OCI-LY1 (cell line): ENCODE data around the gene CETP.

Source experiments
- CTCF ChIP-seq: fragments of 200-600 bp; sonication (generic), shearing (Covaris generic); IDR thresholded peaks from 2 replicates; pipeline ENCODE4 v1.5.1; 2017; ENCODE audit warnings: mild to moderate bottlenecking, antibody characterized with exemption, low read length, moderate library complexity, mixed read lengths
- EZH2 ChIP-seq: fragments of 200-600 bp; sonication (generic), shearing (Covaris generic); IDR thresholded peaks from 2 replicates; pipeline ENCODE4 v1.8.0; 2017; ENCODE audit warnings: borderline replicate concordance, mixed run types, mild to moderate bottlenecking, antibody characterized with exemption, low read length, moderate library complexity, mixed read lengths

DNA sequence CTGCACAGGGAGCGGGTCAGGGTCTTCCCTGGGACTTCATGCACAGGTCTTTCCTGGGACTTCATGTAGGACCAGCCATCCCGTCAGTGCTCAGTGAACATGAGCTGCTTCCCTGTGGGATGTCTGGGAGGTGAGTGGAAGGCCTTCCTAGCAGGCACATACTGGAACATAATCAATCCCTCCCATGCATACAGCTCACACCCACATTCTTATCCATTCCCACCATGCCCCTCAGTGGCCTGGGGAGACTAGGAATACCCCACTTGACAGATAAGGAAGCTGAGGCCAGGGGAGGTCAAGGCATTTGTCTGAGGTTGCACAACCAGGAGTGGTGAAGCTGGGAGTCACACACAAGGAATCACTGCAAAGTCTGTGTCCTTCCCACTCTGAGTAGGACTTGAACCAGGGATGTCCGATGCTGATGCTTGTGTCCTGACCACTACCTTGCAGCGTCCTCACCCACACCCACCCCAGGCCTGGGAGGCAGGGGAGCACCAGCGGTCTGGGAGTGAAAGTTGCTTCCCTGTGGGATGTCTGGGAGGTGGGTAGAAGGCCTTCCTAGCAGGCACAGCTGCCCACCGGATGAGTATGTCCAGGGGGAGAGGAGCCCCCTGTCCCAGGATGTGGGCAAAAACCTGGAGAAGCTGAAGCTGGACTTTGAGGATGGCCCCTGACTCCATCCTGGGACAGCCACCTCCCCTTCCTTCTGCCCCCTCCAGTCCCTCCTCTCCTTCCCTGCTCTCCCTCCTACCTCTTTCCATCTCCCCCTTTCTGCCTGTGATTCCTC lies 26.6 kb downstream of the CETP start:
- no peak for TF ChIP-seq CTCF
- no peak for TF ChIP-seq EZH2
